Stimulated activated naive CD8-positive, alpha-beta T cell treated with anti-CD3 and anti-CD28 coated beads, Interleukin-15, amount 100 ng/mL, for 72 hours (primary cell): ENCODE results near the gene IFNK.
"Not testable (repeated sequence)": the region's sequence is repeated elsewhere in the genome, so short reads cannot be mapped to it uniquely, and the experiment has no call there.

Experiments
- ATAC-seq: fragments of 150-1000 bp; cut with Tn5 transposase; 2 replicates; pipeline ENCODE4 v1.10.0; 2021; ENCODE audit warnings: mild to moderate bottlenecking, moderate library complexity
- DNase-seq, 2 donors: peaks; one replicate each; pipeline ENCODE4 v3.0.0; 2021 to 2022
- H3K27ac Mint-ChIP-seq, 2 donors: one replicate each; pipeline ENCODE4 v1.8.0; 2022; ENCODE audit warnings: mild to moderate bottlenecking in 2 of 2, mixed read lengths in 2 of 2, moderate library complexity in 2 of 2
- H3K27me3 Mint-ChIP-seq: one replicate; pipeline ENCODE4 v1.8.0; 2022; ENCODE audit warnings: mixed read lengths
- H3K4me1 Mint-ChIP-seq: one replicate; pipeline ENCODE4 v1.8.0; 2022; ENCODE audit warnings: mild to moderate bottlenecking, mixed read lengths
- H3K4me3 Mint-ChIP-seq, 2 donors: one replicate each; pipeline ENCODE4 v1.8.0; 2022; ENCODE audit warnings: mild to moderate bottlenecking in 2 of 2, mixed read lengths in 2 of 2, moderate library complexity in 1 of 2
- H3K9me3 Mint-ChIP-seq, 2 donors: one replicate each; pipeline ENCODE4 v1.8.0; 2022; ENCODE audit warnings: mixed read lengths in 2 of 2

The IFNK gene

DNA sequence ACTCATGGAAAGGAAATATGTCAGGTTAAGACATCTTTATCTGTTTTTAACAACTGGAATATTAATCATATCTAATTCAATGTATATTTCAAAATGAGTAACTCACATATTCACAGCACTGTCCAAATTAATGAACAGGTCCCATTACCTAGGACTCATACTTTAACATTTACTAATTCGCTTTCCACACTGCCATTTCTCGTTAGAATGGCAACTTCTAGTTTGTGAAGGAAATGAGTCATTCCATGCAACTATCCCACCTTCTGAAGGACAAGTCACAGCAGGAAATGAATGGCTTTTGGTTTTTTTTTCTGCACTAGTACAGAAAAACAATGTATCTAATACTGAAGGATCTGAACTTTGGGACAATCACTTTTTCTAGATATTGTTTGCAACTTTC is 24.6 kb upstream of the IFNK start:
- DNase-seq (no peak), ATAC-seq (peak; percentile 87)
- Mint-ChIP-seq H3K27ac (peak overlapping the region in 1 of 2 donors; percentile 67), H3K9me3 (peaks cover 0 to 2% of the 10 kb centered on the region in 2 donors), H3K4me1 (peaks cover 6% of the 10 kb centered on the region), H3K4me3 (peak overlapping the region in 1 of 2 donors; percentile 23), H3K27me3 (no peaks in the 10 kb centered on the region)

DNA sequence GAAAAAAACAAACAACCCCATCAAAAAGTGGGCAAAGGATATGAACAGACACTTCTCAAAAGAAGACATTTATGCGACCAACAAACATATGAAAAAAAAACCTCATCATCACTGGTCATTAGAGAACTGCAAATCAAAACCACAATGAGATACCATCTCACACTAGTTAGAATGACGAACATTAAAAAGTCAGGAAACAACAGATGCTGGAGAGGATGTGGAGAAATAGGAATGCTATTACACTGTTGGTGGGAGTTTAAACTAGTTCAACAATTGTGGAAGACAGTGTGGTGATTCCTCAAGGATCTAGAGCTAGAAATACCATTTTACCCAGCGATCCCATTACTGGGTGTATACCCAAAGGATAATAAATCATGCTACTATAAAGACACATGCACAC is 23.2 kb upstream of the IFNK start:
- H3K27me3 Mint-ChIP-seq, H3K9me3 Mint-ChIP-seq, H3K27ac Mint-ChIP-seq, DNase-seq, ATAC-seq, H3K4me3 Mint-ChIP-seq: not testable (repeated sequence)
- peaks cover 11% of the 10 kb centered on the region for H3K4me1 Mint-ChIP-seq

DNA sequence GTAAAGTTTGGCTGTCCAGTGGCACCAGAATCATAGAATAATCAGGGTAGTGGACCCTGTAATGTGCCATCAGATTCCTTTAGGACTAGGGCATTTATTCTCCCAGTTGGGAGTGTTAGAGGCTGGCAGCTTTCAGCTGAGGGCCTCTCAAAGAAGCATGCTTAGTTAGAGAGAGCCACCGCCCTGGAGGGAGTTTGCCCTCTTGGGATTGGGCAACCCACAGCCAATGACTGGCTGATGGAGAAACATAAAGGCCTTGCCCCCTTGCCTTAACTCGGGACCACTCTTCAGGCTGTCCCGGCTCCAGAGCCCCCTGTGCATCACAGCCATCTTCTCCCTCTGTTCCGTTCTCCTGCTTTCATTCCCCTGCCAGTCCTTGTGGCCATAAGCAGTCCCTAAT is 20.5 kb upstream of the IFNK start:
- Mint-ChIP-seq H3K27me3 (no peaks in the 10 kb centered on the region), H3K9me3 (no peaks in the 10 kb centered on the region), H3K27ac (peak overlapping the region in 1 of 2 donors; percentile 87), H3K4me3 (no peak overlapping the region), H3K4me1 (peaks cover 13% of the 10 kb centered on the region)
- no peak for ATAC-seq
- no peak for DNase-seq

DNA sequence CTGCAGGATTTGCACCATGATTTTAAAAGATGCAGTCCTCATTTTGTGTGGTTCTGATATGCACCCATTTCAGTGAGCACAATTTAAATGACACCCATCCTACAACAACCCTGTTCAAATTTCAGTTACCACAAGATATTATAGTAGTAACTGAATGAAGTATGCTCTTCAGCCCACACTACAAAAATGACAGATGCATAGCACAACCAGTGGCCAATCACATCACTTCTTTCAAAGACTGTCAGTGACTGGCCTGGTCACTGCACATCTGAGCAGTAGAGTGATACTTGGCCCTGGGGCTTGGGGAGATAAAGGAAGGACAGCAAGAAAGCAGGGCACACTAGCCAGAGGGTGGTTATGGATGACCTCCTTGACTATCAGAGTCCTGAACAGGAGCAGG is 19.8 kb upstream of the IFNK start:
- H3K4me1 Mint-ChIP-seq, result peaks cover 13% of the 10 kb centered on the region
- H3K9me3 Mint-ChIP-seq, result no peaks in the 10 kb centered on the region
- DNase-seq (no peak), ATAC-seq (peak; percentile 74)
- H3K27ac Mint-ChIP-seq, result peak overlapping the region in 1 of 2 donors; percentile 29
- no peak overlapping the region for H3K4me3 Mint-ChIP-seq
- H3K27me3 Mint-ChIP-seq, result no peaks in the 10 kb centered on the region

DNA sequence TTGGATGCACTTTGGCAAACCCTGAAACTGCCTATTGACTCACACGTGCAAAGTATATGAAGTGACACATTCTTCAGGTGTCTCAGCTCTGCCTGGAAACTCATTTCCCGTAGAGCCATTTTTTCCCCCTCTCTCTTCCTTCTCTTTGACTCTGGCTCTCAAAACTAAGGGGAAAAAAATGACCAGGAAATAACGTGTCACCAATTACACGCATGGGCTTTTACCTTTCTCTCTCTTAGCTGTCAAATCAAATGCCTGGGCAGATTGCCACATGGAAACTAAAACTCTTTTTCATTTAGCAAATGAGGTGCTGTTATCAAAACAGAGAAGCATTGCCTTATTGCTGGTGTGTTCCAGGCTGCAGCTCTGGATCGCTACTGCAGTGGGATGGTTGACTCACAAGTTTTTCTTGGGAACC is 18.3 kb upstream of the IFNK start:
- Mint-ChIP-seq H3K27me3 (no peaks in the 10 kb centered on the region), H3K4me1 (peaks cover 7% of the 10 kb centered on the region), H3K4me3 (no peak overlapping the region), H3K9me3 (no peaks in the 10 kb centered on the region), H3K27ac (no peak overlapping the region)
- DNase-seq (no peak), ATAC-seq (peak; percentile 45)

DNA sequence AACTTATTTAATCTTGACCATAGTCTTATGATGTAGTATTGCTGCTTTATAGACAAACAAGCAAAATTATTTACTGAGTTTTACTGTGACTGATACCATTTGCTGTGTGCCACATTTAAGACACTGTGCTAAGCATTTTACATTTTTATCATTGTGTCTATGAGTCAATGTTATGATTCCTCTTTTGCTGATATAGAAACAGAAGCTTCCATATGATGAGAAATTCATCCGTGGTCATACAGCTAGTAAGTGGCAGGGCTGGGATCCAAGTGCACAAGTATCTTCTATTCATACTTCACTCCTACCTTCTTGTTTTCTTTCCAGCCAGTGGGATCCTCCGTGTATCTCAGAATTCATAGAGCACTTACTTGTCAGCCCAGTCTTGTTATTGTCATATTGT is 17.1 kb upstream of the IFNK start:
- Mint-ChIP-seq H3K27ac (no peak overlapping the region), H3K4me3 (no peak overlapping the region), H3K4me1 (peaks cover 7% of the 10 kb centered on the region), H3K9me3 (no peaks in the 10 kb centered on the region), H3K27me3 (no peaks in the 10 kb centered on the region)
- DNase-seq, result no peak
- ATAC-seq, result no peak

DNA sequence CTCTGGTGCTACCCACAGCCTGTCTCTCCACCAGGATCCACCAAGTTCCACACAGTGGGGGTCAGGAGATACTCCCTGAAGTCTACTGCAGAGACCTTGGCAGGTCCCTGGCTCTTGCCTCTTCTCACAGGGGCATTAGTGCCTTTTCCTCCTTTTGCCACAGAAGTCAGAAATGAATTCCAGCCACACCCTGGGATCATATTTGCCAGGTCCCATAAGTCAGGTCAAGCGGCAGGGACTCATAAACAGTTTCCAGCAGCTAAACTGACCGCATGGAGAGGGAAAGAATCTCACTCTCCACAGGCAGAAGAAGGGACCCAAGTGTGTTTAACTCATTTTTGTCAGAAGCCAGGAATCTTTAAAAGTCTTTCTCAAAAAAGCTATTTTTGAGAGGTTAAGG is 13.3 kb upstream of the IFNK start:
- DNase-seq (no peak), ATAC-seq (no peak)
- H3K4me3 Mint-ChIP-seq, result no peak overlapping the region
- peaks cover 4% of the 10 kb centered on the region for H3K4me1 Mint-ChIP-seq
- no peaks in the 10 kb centered on the region for H3K27me3 Mint-ChIP-seq
- H3K27ac Mint-ChIP-seq, result no peak overlapping the region
- no peaks in the 10 kb centered on the region for H3K9me3 Mint-ChIP-seq

DNA sequence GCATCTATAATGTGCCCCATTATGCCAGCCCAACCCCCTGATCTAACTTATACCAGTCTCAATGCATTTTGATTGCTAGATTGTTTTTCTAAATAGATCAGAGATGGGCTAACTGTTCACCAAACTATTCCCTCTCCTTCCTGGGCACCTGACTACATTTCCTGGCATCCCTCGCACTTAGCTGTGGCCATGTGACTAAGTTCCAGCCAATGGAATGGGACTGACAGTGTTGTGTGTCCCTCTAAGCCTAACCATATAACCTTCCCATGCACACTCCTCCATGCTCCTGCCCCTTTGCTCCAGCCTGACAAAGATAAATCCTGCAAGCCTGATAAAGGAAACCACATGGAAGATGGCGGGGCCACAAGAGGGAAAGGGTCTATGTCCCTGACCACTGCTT is 12.3 kb upstream of the IFNK start:
- Mint-ChIP-seq H3K27me3 (no peaks in the 10 kb centered on the region), H3K27ac (no peak overlapping the region), H3K9me3 (no peaks in the 10 kb centered on the region), H3K4me1 (no peaks in the 10 kb centered on the region), H3K4me3 (no peak overlapping the region)
- DNase-seq (no peak), ATAC-seq (no peak)

DNA sequence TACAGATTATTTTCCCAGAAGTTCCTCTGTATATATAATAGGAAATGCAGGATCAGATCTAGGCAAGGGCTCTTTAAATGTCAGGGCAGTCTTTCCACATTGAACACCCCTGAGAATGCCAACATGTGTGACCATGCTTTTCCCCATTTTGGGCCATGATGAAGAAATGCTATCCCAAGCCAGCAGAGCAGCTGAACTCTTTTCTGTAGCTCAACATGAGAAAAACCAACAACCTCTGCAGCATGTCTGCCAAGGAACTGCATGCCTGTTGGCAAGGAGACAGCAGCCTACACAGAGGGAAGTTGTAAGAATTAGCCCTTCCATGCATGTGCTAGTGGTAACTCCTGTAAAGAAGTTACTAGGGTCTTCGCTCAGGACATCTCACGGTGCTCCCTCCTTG is 9.5 kb upstream of the IFNK start:
- DNase-seq, result no peak
- H3K9me3 Mint-ChIP-seq, result no peaks in the 10 kb centered on the region
- no peaks in the 10 kb centered on the region for H3K27me3 Mint-ChIP-seq
- no peak overlapping the region for H3K4me3 Mint-ChIP-seq
- H3K4me1 Mint-ChIP-seq, result no peaks in the 10 kb centered on the region
- no peak overlapping the region for H3K27ac Mint-ChIP-seq
- ATAC-seq, result no peak

DNA sequence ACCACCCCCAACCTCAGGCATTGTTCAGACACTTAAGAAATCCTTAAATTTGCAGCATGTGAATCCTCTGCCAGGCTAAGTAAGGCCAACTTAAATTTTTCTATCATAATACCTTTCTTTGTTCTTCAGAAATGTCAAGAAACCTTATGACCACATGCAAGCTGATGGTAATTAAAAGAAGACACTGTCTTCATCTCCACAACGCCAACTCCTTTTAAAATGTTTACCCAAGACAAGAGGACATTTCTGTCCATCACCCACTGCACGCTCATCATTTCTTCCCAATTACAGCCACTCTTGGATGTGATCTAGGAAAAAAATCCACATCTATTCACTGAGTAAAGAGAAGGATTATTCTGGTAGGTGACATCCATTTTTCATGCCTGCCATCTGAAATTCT is 6.1 kb upstream of the IFNK start:
- no peaks in the 10 kb centered on the region for H3K4me1 Mint-ChIP-seq
- ATAC-seq, result no peak
- no peak overlapping the region for H3K4me3 Mint-ChIP-seq
- no peak overlapping the region for H3K27ac Mint-ChIP-seq
- H3K27me3 Mint-ChIP-seq, result no peaks in the 10 kb centered on the region
- no peak for DNase-seq
- no peaks in the 10 kb centered on the region for H3K9me3 Mint-ChIP-seq

DNA sequence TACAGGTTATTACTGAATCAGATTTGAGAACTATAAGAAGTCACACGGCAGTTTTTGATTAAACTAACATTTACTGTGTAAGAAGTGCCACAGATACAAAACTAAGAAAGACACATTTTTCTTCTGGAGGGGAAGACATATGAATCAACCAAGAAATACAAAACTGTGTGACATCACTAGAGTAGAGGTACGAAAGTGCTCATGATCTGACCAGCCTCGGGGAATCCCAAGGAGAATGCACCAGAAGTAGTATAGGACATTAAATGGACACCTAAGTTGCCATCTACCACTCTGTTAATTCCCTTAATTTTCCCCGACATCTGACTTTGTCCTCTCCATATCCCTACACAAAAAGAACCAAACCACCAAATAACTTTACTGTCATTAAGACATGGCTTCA is 5.3 kb upstream of the IFNK start:
- no peaks in the 10 kb centered on the region for H3K27me3 Mint-ChIP-seq
- H3K4me1 Mint-ChIP-seq, result no peaks in the 10 kb centered on the region
- H3K4me3 Mint-ChIP-seq, result no peak overlapping the region
- DNase-seq (no peak), ATAC-seq (no peak)
- no peaks in the 10 kb centered on the region for H3K9me3 Mint-ChIP-seq
- H3K27ac Mint-ChIP-seq, result no peak overlapping the region

DNA sequence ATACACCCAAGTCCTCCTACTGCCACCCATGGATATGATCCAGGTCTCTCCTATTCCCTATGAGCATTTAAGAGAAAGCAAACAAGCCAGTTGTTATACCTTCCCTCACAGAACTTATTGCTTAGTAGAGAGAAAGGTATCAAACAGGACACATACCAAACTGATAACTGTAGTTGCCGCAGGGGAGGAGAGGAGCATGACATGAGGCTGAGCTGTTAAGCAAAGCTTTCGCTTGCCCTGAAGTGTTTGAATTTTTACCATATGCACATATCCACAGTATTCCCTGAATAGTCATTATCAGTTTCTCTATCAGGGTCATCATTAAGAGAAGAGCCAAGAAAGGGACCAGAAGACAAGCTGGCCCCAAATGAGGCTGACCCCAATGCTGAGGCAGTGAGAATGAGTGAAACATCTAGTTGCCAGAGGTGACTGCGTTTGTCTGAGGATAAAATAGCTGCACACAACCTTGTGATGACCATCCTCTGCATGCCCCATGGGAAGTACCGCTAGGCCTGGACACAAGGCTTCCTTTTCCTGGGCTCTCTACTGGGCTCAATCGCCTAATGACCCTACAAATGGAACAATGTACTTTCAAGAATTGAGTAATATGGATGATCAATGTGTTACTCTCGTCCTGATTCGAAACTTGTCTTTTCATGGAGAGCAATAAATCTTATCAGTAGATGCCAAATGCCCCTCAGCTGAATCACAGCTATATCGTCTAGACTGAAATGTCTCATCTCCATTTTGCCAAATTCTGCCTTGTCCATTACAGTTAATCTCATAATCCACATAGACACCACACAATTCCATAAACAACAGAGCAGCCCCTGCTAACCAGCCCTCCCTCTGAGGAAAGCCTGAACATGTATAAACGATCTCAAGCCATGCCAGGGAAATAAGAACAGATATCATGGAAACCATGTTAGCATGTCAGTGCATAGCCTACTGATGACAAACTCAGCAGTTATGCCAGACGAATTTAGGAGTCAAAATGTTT is 4.3 kb upstream of the IFNK start:
- Mint-ChIP-seq H3K27me3 (no peaks in the 10 kb centered on the region), H3K9me3 (no peaks in the 10 kb centered on the region), H3K27ac (no peak overlapping the region), H3K4me1 (no peaks in the 10 kb centered on the region), H3K4me3 (no peak overlapping the region)
- ATAC-seq, result no peak
- no peak for DNase-seq

DNA sequence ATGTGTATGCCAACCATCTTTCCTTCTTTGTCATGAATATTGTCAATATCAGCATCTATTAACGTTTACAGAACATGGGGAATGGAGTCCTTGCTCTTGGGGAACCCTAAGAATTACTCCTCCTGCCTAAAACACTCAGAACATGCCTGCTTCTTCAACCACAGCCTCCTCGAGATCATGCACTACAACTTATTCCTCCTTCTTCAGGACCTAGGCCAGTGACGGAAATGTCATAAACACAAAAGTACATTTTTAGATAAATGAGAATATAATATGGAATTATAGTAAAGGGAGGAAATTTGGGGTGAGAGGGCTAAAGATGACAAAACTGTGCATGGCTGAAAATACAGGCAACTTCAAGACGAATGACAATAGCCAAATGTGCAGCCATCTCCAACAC is 3.1 kb upstream of the IFNK start:
- Mint-ChIP-seq H3K27ac (no peak overlapping the region), H3K9me3 (no peaks in the 10 kb centered on the region), H3K4me3 (no peak overlapping the region), H3K27me3 (peaks cover 4% of the 10 kb centered on the region), H3K4me1 (no peaks in the 10 kb centered on the region)
- DNase-seq (no peak), ATAC-seq (no peak)

DNA sequence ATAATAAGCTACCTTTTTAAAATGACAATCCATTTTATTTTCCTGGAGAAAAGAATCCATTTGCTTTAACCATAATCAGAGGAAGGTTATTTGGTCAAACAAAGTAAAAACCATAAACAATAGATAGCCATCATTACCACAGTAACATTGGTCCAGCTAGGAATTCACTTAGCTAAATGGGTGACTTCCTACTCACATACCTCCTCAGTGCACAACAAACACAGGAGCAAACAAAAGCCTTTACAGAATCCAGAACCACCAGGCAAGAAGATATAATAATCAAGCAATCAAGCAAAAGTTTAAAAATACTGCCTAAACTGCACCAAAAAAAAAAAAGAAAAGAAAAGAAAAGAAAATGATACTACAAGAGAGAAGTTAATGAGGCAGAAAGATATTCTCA is 949 bp upstream of the IFNK start:
- H3K9me3 Mint-ChIP-seq, result no peaks in the 10 kb centered on the region
- DNase-seq (no peak), ATAC-seq (no peak)
- no peak overlapping the region for H3K27ac Mint-ChIP-seq
- H3K27me3 Mint-ChIP-seq, result peaks cover 25% of the 10 kb centered on the region
- H3K4me1 Mint-ChIP-seq, result peaks cover 4% of the 10 kb centered on the region
- no peak overlapping the region for H3K4me3 Mint-ChIP-seq

DNA sequence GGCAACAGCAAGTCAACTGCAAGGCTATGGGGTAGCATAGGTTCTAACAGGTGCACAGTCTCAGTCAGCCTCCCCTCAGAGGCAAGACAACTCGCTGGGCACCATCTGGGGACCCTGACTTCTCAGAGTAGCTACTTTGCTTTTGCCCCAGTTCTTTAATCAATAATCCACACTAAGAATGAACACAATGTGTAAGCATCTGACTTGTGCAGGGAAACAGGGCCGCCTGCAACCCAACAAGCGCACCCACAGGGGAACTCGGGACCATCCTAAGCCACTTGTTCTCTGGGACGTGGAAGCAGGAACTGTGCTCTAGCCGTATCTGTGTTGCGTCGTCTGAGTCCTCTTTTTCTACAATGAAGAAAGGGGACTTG is 3.6 kb downstream of the IFNK start:
- Mint-ChIP-seq H3K9me3 (no peaks in the 10 kb centered on the region), H3K4me1 (peaks cover 19% of the 10 kb centered on the region), H3K4me3 (peak overlapping the region in 1 of 2 donors; percentile 91), H3K27ac (no peak overlapping the region), H3K27me3 (peaks cover 28% of the 10 kb centered on the region)
- DNase-seq, result no peak
- no peak for ATAC-seq

DNA sequence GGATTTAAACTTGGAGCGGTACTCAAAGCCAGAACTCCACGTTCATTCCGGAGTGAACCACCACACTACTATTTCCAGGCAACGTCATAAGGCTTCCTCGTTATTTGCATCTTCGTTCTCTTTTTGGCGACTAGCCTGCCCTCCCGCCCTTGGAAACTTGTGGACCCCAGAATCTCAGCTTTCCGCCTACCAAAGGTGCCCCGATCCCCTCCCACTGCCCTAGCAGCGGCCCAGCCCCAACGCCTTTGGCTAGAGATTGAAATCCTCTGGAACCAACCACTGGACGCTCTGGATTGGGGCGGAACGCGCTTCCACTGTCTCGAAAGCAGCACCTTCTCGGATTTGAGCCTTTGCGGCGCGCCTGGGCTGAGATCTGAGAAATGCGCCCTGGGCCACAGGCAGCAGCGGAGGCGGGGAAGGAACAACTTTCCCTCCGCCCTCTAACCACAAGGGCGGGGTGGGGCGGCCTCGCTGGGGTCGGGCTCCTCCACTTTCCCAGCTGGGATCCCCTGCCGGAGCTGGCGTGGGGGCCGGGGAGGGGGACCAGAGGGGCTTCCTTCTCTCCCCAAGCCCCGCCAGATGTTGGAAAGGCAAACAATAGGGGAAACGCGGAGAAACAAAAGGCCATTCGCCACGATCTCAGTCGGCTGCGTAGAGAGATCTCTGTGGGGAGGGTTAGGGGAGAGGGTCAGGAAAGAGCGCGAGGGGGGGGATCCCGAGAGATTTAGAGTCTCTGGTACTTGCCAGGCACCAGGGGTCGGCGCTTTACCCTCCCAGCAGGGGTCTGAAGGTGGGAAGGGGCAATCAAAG is 4.2 kb downstream of the IFNK start:
- Mint-ChIP-seq H3K27me3 (peaks cover 28% of the 10 kb centered on the region), H3K4me1 (peaks cover 19% of the 10 kb centered on the region), H3K4me3 (peak overlapping the region; percentile 89 to 91), H3K9me3 (no peaks in the 10 kb centered on the region), H3K27ac (peak overlapping the region; percentile 77 to 82)
- ATAC-seq (peak; percentile 58), DNase-seq (peak; percentile 50 to 53)
